GM21619 (cell line): ENCODE results near the gene NCAM1.

Experiments
- ATAC-seq: cut with Tn5 transposase; IDR thresholded peaks from one replicate; pipeline ENCODE4 v1.9.1; 2021; ENCODE audit not compliant: unreplicated experiment

The NCAM1 gene

DNA sequence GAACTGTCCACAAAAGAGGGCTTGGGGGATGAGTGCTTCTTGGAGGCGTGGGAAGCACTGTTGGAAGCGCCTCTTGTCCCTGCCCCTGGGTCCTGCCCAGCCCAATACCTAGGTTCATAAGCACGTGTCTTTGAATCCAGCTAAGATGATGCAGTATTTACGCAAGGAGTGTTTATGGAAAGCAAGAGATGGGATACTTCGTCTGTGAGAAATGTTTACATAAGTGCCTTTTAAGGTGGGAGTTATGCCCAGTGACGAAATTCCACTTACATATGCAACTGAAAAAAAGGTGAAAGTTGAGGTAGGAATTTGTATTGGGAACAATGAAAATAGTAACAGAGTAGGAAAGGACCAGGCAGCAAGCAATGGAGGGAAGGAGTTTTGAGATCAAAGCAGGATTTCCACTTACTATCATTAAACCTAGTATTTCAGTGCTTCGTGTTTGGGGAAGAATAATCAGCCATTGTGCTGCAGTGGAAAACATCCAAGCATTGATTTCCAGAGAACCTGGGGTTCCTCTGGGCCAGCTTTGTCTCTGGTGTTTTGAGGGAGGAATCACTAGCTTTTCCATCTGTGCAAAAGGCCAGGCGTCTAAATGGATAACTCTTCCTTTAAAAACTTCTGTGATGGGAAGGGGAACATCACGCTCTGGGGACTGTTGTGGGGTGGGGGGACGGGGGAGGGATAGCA is 237.9 kb downstream of the NCAM1 start:
- ATAC-seq: no peak

DNA sequence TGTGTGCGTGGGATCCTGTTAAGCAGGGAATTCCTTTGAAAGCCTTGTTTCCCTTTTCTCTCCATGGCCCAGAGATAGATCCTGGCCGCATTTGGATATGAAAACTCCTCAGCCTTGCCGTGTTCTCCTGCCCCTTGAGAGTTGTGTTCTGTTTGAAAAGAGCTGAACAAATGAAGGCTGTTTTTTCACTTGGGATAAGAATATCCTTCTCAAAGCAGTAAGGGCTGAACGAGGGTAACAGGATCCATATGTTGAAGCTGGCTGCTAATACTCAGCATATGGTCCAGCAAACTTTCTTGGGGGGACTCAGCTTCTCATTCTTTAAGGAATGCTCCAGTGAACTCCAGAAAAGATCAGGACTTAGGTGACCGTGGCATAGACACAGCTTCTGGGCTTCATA is 238.6 kb downstream of the NCAM1 start:
- ATAC-seq: no peak

DNA sequence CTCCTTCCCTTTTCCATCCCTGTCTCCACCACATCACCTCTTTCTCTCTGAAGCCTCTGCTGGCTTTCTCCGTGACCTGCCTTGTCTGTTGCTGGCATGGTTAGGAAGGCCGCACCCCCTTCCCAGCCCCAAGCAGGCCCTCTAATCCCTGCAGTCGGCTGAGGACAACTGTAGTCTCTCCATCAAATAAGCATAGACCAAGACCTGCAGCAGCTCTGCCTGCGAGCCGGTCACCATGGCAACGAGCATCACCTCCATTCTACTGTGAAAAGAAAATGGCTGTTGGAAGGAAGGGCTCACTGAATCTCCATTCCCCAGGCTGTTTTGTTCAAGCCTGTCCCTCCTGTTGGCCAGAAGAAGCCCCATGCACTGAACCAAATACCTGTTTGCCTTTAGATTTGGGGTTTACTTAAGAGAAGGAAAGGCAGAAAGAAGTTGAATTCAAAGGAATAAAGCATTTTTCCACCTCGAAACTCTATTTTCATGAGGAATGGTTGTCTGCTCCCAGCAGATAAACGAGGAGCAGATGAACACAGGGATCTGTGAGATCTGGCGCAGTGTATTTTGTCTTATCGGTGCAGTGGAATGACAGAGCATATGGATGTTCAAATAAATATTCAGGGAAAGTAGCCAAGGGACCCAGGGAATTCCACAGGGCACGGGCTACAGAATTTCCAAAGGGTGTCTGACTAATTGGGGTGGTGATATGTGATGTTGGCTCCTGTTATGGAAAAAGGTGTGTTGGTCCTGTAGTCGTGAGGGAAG is 240.0 kb downstream of the NCAM1 start:
- ATAC-seq: no peak

DNA sequence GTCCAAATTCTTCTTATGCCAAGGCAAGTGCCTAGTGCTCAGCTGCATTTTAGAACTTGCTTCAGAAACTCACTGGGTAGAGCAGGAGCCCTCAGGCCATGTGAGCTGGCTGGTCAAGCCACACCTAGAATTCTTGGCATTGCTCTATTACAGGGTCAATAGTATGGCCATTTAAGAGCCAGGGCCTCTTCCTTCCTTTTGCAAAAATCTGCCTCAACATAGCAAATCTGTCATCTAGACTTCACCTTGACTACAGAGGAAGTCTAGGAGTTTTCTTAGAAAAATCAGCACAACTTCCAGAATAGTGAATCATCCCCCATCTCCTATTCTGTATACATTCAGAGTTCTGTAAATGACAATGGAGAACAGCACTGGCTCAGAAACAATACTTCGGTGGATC is 241.2 kb downstream of the NCAM1 start:
- no peak for ATAC-seq

DNA sequence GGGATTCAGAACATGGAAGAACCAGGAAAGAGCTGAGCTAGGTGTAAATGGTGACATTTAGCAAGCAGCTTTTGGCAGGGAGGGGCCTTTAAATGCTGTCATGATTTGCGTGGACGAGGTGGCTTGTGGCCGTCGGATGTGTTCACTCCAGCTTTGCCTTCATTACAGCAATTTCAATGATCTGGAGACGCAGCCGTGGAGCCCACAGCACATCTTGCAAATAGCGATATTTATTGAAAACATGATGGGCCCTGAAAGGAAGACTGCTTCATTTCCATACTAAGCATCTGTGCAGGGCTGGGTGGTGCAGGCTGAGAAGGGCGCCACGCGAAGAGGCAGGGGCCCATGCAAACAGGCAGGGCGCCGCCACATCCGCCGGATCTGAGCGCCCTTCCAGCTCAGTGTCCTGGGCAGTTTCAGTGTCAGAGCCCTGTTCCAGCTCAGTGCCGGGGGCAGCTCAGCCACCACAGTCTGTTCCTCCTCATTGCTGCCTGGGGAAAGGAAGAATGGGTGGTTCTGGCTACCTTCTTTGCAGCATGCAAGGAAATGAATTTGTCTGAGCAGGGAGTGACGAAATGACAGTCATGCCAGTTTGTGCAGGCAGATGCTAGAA is 242.0 kb downstream of the NCAM1 start:
- no peak for ATAC-seq

DNA sequence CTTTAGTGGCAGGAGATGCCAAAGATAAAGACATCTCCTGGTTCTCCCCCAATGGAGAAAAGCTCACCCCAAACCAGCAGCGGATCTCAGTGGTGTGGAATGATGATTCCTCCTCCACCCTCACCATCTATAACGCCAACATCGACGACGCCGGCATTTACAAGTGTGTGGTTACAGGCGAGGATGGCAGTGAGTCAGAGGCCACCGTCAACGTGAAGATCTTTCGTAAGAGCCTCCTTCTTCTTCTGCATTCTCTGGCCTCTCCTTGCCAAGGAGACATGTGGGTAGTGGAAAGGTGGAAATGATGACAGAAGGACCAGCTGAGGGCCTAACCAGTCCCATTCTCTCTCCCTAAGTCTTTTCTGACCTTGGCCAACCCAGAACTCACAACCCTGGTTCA is 243.1 kb downstream of the NCAM1 start:
- ATAC-seq: no peak

DNA sequence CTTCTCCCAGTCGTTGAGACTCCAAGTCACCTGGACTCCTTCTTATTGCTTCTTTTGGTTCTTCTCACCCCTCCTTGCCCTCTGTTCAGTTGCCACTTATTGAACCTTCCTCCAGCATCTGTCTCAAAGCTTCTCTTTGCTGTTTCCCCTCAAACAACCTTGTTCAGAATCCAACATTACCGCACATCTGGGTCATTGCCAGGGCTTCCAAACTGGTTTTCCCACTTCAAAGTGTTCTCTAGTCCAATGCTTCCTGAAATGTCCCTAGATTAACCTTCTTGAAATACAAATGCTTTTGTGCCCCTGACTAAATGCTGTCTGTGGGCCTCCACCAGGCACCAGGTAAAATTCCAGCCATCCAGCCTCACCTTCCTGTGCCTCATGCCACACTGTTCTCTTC is 252.3 kb downstream of the NCAM1 start:
- no peak for ATAC-seq

DNA sequence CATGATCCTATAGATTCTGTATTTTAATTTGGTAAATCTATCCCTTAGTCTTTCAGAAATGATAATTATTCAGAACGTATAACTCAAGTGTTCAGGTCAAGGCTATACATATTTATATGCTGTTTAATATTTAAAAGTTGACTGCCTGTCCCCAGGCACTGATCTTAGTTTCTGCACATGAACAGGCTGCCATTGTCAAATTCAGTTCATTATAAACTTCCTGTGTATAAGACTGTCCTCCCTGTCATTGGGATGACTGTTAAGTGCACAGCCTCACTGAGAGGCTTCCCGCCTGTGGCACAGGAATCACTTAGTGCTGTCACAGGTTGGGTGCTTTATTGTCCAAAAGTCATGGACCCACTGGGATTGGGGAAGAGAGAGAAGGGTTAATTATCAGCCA is 261.0 kb downstream of the NCAM1 start:
- no peak for ATAC-seq

DNA sequence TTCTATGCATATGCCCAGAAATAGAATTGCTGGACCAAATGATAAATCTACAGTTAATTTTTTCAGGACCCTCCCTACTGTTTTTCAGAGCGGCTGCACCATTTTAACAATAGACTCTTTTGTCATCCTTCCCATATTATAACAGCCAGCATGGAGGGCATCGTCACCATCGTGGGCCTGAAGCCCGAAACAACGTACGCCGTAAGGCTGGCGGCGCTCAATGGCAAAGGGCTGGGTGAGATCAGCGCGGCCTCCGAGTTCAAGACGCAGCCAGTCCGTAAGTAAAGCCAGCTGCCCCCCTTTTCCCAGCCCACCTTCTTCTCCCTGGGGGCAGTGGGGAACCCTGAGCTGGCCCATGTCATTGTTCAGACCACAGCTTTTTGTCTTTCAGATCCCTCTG is 273.7 kb downstream of the NCAM1 start:
- no peak for ATAC-seq

DNA sequence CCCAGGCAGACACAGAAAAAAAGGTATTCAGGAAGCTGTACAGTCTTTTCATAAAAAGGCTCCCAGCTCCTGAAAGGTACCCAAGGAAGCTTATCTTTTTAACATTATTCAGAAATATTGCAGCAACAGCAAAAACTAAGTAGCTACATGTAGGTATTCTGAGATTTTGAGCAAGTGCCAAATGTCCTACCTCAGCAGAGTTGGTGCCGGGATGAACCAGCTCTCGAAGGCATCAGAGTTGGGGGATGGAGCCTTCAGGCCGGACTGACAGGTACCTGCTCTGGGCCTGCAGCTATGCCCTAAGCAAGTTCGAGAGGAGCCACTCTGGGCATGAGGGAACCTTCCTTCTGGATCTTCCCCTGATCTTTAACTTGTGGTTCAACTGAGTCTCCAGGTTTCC is 276.0 kb downstream of the NCAM1 start:
- ATAC-seq: no peak

DNA sequence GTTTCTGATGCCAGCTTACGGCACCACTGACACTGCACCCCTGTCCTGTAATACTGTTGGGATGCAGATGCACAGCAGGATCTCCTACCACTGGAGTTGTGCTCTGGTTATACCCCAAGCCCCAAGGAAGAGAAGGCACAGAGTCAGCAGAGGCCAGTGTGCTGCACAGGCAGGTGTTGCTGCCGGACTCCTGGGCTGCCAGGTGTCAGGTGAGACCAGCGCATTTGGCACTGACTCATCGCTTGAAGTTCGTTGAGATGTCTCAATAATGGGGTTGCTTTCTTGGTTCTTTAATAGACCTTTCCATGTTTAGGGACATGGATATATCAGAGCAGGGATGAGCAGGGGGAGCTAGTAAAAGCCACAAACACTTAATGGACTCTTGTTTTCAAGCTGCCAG is 277.5 kb downstream of the NCAM1 start:
- ATAC-seq: no peak

DNA sequence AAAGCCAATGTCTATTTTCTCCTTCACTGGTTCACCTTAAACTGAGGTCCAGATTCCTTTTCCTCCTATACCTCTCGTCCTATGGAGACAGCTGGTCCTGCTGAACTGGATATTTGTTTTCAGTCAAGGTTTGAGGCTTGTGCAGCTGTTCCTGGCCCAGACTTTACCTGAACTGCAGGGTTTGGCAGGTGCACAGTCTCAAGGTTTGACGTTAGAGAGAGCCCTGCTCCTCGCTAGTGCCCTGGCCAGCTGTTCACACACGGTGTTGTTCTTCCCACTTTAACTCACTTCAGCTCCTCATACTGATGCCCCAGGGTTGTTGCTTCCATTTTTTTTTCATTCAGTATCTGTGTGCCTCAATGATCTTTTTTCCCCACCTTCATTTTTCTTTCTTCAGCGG is 279.2 kb downstream of the NCAM1 start:
- ATAC-seq: no peak

DNA sequence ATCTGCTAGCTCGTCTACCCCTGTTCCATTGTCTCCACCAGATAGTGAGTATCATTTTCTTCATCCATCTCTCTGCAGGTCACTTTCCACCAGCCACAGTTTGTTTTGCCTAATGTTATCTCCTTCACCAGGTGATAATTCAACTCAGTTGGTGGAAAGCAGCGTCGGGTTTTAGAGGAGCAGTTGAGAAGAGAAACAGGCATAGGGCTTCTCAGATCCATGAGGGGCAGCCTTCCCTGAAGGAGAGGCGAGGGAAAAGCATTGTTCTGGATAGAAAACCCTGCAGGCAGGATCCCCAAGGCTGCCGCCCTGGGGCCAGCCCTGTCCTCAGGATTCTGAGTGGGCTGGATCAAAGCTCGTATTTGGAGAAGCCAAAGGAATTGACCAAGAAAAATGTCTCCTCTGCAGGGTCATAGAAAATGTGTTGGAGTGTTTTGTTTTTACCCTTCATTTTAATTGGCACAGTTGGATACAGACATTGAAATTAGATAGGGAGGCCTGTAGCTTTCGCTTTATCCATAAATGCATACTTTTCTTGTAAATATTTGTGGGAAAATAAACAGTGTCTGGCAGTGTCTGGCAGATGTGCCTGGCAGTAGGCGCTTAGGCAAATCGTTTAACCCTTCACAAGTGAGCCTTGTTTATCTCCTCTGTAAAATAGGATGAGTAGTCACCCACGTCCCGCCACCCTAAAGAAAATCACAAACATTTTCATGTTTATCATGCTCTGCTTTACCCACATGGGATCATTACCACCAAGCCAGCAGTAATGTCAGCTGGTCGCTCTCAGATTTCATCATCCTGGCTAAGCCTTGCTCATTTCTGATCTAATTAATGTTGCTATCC is 279.8 kb downstream of the NCAM1 start:
- ATAC-seq: no peak

DNA sequence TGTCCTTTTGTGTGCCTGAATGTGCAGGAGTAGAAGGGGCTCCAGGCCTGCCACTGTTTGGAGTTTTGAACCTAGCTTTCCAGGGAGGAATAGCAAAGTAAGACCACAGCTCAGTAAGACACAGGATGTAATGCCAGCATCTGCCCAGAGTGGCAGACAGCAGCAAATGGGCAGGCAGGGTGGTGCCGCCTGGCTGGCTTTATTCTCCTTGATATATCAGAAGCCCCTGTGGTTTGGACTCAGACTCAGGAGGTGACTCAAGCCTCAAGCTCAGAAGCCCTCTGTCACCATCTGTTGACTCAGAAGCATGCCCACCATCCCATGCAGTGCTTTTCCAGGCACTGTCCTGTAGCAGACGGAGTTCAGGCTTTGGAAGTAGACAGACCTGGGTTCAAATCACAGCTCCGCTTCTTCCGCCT is 280.4 kb downstream of the NCAM1 start:
- ATAC-seq: no peak

DNA sequence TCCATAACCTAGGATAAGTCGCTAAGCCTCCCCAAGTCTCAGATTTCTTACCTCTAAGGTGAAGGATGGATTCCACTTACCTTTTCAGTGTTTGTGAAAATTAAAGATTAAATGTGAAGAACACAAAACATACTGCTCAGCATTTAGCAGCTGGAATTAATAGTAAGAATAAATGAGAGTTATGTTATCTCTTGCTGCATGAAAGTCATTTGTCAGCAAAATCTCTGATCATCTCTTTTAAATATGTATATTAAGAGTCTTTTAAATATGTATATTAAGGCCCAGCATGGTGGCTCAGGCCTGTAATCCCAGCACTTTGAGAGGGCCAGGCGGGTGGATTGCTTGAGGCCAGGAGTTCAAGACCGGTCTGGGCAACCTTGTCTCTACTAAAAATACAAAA is 280.8 kb downstream of the NCAM1 start:
- no peak for ATAC-seq

DNA sequence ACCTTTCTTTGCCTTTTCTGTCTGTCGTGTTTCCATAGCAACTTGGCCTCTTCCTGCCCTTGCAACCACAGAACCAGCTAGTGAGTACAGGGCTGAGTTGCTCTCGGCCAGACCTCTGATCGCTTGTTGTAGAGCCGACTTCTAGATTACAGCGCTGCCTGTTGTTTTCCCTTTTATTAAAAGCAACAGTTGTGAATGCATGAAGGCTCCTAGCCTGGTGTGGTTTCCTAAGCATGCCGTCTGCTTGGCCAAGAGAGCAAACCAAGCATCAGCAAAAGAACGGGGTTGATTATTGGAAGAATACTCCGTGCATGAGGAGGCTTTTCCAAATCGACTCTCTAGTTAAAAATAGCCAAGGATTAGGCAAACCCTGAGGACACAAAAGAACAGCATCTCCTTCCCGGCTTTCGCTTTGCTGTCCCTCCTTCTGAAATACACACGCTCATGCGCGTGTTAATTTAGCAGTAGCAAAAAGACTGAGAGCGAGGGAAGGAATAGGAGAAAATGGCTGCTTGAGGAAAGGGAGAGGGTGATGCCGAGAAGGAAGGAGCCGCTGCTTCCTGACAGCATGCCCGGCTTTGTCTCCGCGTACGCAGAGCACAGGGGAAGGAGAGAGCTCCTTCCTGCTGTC is 281.7 kb downstream of the NCAM1 start:
- ATAC-seq: peak; percentile 45

DNA sequence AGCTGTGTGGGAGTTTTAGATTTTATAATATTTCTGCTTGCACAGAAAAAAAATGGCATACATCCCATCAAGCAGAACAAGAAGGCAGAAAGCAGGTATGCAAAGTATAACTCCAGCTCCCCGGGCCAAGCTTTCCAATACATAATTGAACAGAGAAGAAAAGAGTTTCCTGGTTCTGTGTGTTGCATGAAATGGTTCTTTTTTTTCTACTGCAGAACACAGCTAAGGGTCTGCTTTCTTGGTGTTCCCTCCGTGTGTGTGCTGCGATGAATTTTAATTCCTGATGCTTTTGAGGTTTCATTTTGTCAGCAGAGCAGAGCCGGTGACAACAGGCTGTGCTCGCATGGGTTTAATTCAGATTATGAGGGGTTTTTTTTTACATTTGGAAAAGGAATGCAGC is 282.5 kb downstream of the NCAM1 start:
- ATAC-seq: no peak

DNA sequence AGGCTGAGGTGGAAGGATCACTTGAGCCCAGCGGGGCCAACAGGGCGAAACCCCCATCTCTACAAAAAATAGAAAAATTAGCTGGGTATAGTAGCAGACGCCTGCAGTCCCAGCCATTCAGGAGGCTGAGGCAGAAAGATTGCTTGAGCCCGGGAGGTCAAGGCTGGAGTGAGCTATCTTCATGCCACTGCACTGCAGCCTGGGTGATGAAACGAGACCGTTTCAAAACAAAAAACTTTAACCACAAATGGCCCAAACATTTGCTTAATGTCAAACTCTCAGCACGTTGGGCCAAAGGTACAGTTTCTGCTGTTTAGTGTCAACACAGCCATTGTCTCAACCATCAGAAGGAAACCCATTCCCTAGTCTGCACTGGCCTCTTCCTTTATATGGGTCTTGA is 284.0 kb downstream of the NCAM1 start:
- no peak for ATAC-seq

DNA sequence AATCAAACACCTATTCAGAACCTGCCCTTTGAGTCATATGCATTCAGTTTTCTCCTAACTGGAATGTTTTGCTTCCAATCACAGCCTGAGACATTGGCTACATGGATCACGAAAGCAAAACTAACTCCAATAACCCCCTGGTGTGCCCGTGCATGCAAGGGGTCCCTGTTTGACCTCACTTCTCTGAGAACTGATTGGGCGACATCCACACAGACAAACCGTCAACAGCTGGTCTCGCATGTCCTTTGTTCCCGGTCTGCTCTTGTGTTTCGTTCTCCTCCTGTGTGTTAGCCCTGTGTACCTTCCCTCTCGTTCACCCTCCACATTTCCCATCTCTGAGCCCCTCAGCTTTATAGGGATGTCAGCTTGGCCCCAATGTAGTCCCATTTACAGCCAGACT is 286.0 kb downstream of the NCAM1 start:
- ATAC-seq: no peak

DNA sequence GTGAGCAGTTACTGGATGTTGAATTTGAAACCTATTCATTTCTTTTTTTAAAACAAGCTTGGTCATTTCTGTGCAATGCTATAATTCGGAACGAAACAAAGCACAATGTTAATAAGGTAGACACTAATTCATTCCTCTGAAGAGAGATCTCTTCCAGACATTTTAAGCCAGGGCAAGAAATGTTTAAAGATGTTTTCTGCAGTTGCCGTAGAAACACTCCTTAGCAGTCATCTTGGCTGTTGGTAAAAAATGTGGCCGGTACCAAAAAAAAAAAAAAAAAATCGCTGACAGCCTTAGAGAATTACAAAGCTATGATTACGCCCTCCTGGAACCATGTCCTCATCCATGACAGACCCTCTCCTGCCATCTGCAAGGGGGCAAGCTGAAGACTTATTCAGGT is 286.7 kb downstream of the NCAM1 start:
- ATAC-seq: no peak
